SK-N-SH (cell line): ENCODE results near the gene NDUFS2. TPM values are rescaled to one million over a fixed set of nuclear protein-coding genes. Genes with fewer than 3 reads are reported as not detected.

Experiments used
- CTCF ChIA-PET: fragments of 300-600, 350-600 bp; formaldehyde crosslinking; extraction: SDS; loops from one replicate; lab custom pipeline; 2021; lab: Yijun Ruan, JAX
- POLR2A ChIA-PET: fragments of 350-600 bp; sonication (Branson Sonifier 250); formaldehyde crosslinking; extraction: SDS; loops from one replicate; lab custom pipeline; 2020; ENCODE audit warnings: antibody characterized with exemption, inconsistent platforms; lab: Yijun Ruan, JAX
- DNase-seq: peaks from one replicate; pipeline ENCODE4 v3.0.0; 2012
- H2AFZ ChIP-seq: fragments of 200-600 bp; sonication (generic); 2 replicates; pipeline ENCODE4 v1.8.1; 2016; ENCODE audit warnings: antibody characterized with exemption, mild to moderate bottlenecking, low read depth
- H3F3A ChIP-seq: fragments of 200-600 bp; sonication (generic); replicated peaks from 2 replicates; pipeline ENCODE3; 2016; ENCODE audit warnings: antibody characterized with exemption, mild to moderate bottlenecking; ENCODE audit not compliant: insufficient read depth
- H3K27ac ChIP-seq, 2 experiments: fragments of 200-500 bp in 1 of 2; fragments of 200-600 bp in 1 of 2; sonication (Bioruptor generic) in 1 of 2; sonication (generic), shearing (Covaris generic) in 1 of 2; 2 replicates each; pipeline versions ENCODE4 v1.5.1 to v1.6.1; 2014 to 2016; ENCODE audit warnings: low read depth in 2 of 2, inconsistent platforms in 1 of 2, low read length in 1 of 2, mild to moderate bottlenecking in 1 of 2, mixed read lengths in 1 of 2
- H3K27me3 ChIP-seq: fragments of 200-600 bp; sonication (generic), shearing (Covaris generic); 2 replicates; pipeline ENCODE4 v1.6.1; 2016; ENCODE audit warnings: mixed run types; ENCODE audit not compliant: insufficient read depth
- H3K36me3 ChIP-seq, 2 experiments: fragments of 200-500 bp in 1 of 2; fragments of 200-600 bp in 1 of 2; sonication (Bioruptor generic) in 1 of 2; sonication (generic) in 1 of 2; replicated peaks in 1 of 2; 2 replicates each; pipeline versions ENCODE3 to v1.5.1; 2014 to 2016; ENCODE audit warnings: low read length in 1 of 2, mild to moderate bottlenecking in 1 of 2; ENCODE audit not compliant: insufficient read depth in 2 of 2, control insufficient read depth in 1 of 2
- H3K4me1 ChIP-seq, 2 experiments: fragments of 200-500 bp in 1 of 2; fragments of 200-600 bp in 1 of 2; sonication (Bioruptor generic) in 1 of 2; sonication (generic), shearing (Covaris generic) in 1 of 2; 2 replicates each; pipeline versions ENCODE4 v1.5.1 to v1.6.1; 2014 to 2016; ENCODE audit warnings: low read depth in 1 of 2, low read length in 1 of 2, mixed run types in 1 of 2; ENCODE audit not compliant: insufficient read depth in 2 of 2, control insufficient read depth in 1 of 2
- H3K4me2 ChIP-seq: fragments of 200-600 bp; sonication (generic), shearing (Covaris generic); 2 replicates; pipeline ENCODE4 v1.6.1; 2017; ENCODE audit warnings: mixed run types
- H3K4me3 ChIP-seq, 2 experiments: fragments of 200-500 bp in 1 of 2; fragments of 200-600 bp in 1 of 2; sonication (Bioruptor generic) in 1 of 2; sonication (generic), shearing (Covaris generic) in 1 of 2; 2 replicates each; pipeline versions ENCODE4 v1.5.1 to v1.8.1; 2014 to 2016; ENCODE audit warnings: low read depth in 2 of 2, inconsistent platforms in 1 of 2, low read length in 1 of 2, mild to moderate bottlenecking in 1 of 2, mixed read lengths in 1 of 2, moderate library complexity in 1 of 2
- H3K79me2 ChIP-seq: fragments of 200-600 bp; sonication (generic); 2 replicates; pipeline ENCODE4 v1.8.1; 2017; ENCODE audit warnings: mild to moderate bottlenecking; ENCODE audit not compliant: insufficient read depth
- H3K9ac ChIP-seq: fragments of 200-600 bp; sonication (generic); 2 replicates; pipeline ENCODE4 v1.6.1; 2017; ENCODE audit warnings: mixed run types
- H3K9me2 ChIP-seq: fragments of 200-600 bp; sonication (generic); 2 replicates; pipeline ENCODE4 v1.6.1; 2017; ENCODE audit warnings: mixed run types
- H3K9me3 ChIP-seq: fragments of 200-600 bp; sonication (generic); 2 replicates; pipeline ENCODE4 v1.6.1; 2017; ENCODE audit warnings: mixed run types, mild to moderate bottlenecking, moderate library complexity
- H4K20me1 ChIP-seq: fragments of 200-600 bp; sonication (generic); 2 replicates; pipeline ENCODE4 v1.6.1; 2017; ENCODE audit warnings: mild to moderate bottlenecking, mixed run types; ENCODE audit not compliant: insufficient read depth
- ELF1 ChIP-seq: IDR thresholded peaks from 2 replicates; pipeline ENCODE4 v1.4.0; 2012
- EP300 ChIP-seq, 2 experiments: IDR thresholded peaks; 2 replicates each; pipeline versions ENCODE4 v1.4.0 to v1.6.1; 2012; ENCODE audit warnings: borderline replicate concordance in 1 of 2, low read depth in 1 of 2, low read length in 1 of 2
- FOSL2 ChIP-seq: IDR thresholded peaks from 2 replicates; pipeline ENCODE4 v1.4.0; 2012; ENCODE audit warnings: low read depth, mild to moderate bottlenecking, moderate library complexity, borderline replicate concordance
- JUND ChIP-seq: IDR thresholded peaks from 2 replicates; pipeline ENCODE4 v1.4.0; 2012
- MEF2A ChIP-seq: IDR thresholded peaks from 2 replicates; pipeline ENCODE4 v1.4.0; 2012; ENCODE audit warnings: low read depth, borderline replicate concordance
- MXI1 ChIP-seq: IDR thresholded peaks from 2 replicates; pipeline ENCODE4 v1.6.1; 2012; ENCODE audit warnings: mild to moderate bottlenecking, low read depth, low read length, improper control_type of control experiment
- NFIC ChIP-seq: IDR thresholded peaks from 2 replicates; pipeline ENCODE4 v1.4.0; 2012; ENCODE audit warnings: borderline replicate concordance
- RFX5 ChIP-seq: IDR thresholded peaks from 2 replicates; pipeline ENCODE4 v1.6.1; 2012; ENCODE audit warnings: mild to moderate bottlenecking, improper control_type of control experiment, low read length
- SIN3A ChIP-seq: IDR thresholded peaks from 2 replicates; pipeline ENCODE4 v1.6.1; 2012; ENCODE audit warnings: low read depth, mild to moderate bottlenecking, low read length, moderate library complexity, borderline replicate concordance
- TAF1 ChIP-seq: IDR thresholded peaks from 2 replicates; pipeline ENCODE4 v1.6.1; 2012; ENCODE audit warnings: low read depth, mild to moderate bottlenecking, low read length, moderate library complexity, borderline replicate concordance
- TEAD4 ChIP-seq: IDR thresholded peaks from 2 replicates; pipeline ENCODE4 v1.4.0; 2012; ENCODE audit warnings: mild to moderate bottlenecking, borderline replicate concordance; ENCODE audit not compliant: insufficient read depth
- YY1 ChIP-seq: IDR thresholded peaks from 2 replicates; pipeline ENCODE4 v1.4.0; 2012; ENCODE audit warnings: low read depth, mild to moderate bottlenecking
- WGBS: methylation state at CpG from one replicate; pipeline ENCODE4 v1.1.6; 2017; ENCODE audit warnings: low lambda C conversion rate; 5-methylcytosine and 5-hydroxymethylcytosine counted together
- polyA plus RNA-seq, 3 experiments: library from polyadenylated mRNA; depleted of rRNA; stranded (reverse); fragments of >200 nt; gene quantifications; 2 replicates each; pipeline ENCODE4 v1.2.3, GENCODE V29; 2012
- TF ChIP-seq, protein P1 (sequence below): IDR thresholded peaks from 2 replicates; pipeline ENCODE4 v1.4.0; 2012; ENCODE audit warnings: low read depth
- TF ChIP-seq, protein P2 (sequence below): IDR thresholded peaks from 2 replicates; pipeline ENCODE4; 2012
- TF ChIP-seq, protein P3 (sequence below): IDR thresholded peaks from 2 replicates; pipeline ENCODE4 v1.6.1; 2012; ENCODE audit warnings: mild to moderate bottlenecking, low read depth, low read length, moderate library complexity
- TF ChIP-seq, protein P4 (sequence below): fragments of 200-600 bp; sonication (generic); IDR thresholded peaks from 2 replicates; pipeline ENCODE4 v1.6.1; 2017; ENCODE audit warnings: antibody characterized with exemption, mild to moderate bottlenecking, moderate library complexity
- TF ChIP-seq, protein P5 (sequence below): fragments of 150-350 bp; IDR thresholded peaks from 2 replicates; pipeline ENCODE4 v1.6.1; 2017; ENCODE audit warnings: antibody characterized with exemption, low read length, low read depth, borderline replicate concordance
- TF ChIP-seq, protein P6 (sequence below): fragments of 150-350 bp; IDR thresholded peaks from 2 replicates; pipeline ENCODE4 v1.6.1; 2016; ENCODE audit warnings: mild to moderate bottlenecking, low read depth, low read length

NDUFS2 gene
- polyA plus RNA-seq, 1 of the 3 experiments (the other 2 are of a cell fraction): 203 TPM

DNA sequence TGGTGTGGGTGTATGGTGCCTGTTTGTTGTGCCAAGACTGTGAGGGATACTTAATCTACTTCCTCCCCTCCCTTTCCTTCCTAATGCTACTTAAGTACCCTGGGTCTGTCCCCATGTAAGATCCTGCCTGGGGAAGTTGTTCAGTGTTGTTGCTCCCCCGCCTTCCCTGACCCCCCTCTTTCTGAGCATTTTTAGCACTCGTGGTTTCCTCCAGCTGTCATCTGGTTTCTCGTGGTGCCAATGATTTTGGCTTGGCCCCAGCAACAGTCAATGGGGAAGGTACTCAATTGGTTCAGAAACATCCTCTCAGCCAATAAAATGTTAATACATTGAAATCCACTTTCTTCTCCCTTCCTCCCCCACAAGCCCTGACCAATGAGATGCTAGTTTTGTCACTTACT, 16.9 kb upstream of the NDUFS2 start:
- H3K9ac ChIP-seq: no peak overlapping the region
- WGBS: 20% methylated on average over 3 of the region's 3 CpGs
- no peaks in the 10 kb centered on the region for H3K9me3 ChIP-seq
- no peaks in the 10 kb centered on the region for H4K20me1 ChIP-seq
- peak; percentile 84 for TF ChIP-seq MXI1
- no peak for TF ChIP-seq JUND
- peak; percentile 96 for TF ChIP-seq RFX5
- TF ChIP-seq, all 33 proteins: peak for 2
- Histone ChIP-seq H3K27me3 (no peaks in the 10 kb centered on the region), H3K36me3 (no peaks in the 10 kb centered on the region), H3K27ac (peak overlapping the region in 1 of 2 experiments; percentile 77; a peak in 2 of 4 replicates), H3F3A (peaks cover 10% of the 10 kb centered on the region), H3K4me3 (no peak overlapping the region), H2AFZ (peak overlapping the region; percentile 43), H3K4me2 (no peak overlapping the region), H3K79me2 (no peaks in the 10 kb centered on the region), H3K9me2 (no peaks in the 10 kb centered on the region), H3K4me1 (peaks cover 0 to 10% of the 10 kb centered on the region in 2 experiments; a peak in 3 of 4 replicates)
- ChIA-PET POLR2A (no interaction called here), CTCF (no interaction called here)
- peak; percentile 45 for DNase-seq

DNA sequence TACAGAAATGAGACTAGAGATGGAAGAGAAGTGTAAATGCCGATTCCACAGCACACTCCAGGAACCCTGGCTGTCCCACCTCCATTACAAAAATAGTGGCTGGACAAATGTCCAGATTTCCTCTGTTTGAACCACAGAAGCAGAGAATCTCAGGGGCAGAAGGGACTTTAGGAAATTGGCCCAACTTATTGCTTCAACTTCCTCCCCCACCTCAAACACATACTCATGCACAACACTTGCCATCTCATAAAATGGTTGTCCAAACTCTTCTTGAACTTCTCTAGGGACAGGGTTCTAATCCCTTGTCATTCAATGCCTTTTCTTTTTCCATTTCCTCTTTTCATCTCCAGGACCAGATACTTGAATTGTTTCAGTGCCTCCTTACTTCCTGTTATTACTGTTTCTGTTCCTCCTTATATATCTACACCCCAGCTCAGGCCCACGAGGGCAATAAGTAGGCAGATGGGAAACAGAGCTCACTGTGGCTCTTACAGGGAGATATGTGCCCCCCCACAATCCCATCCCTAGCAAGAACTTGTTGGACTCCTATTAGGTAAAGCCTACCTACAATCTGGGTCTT, 16.3 kb upstream of the NDUFS2 start:
- H3K9me2 ChIP-seq: no peaks in the 10 kb centered on the region
- H3K79me2 ChIP-seq: no peaks in the 10 kb centered on the region
- DNase-seq: no peak
- H3K4me1 ChIP-seq: peaks cover 0 to 10% of the 10 kb centered on the region in 2 experiments; a peak in 3 of 4 replicates
- H3K4me2 ChIP-seq: no peak overlapping the region
- H3K9me3 ChIP-seq: no peaks in the 10 kb centered on the region
- H3K36me3 ChIP-seq: peaks cover 0 to 2% of the 10 kb centered on the region in 2 experiments
- peaks cover 6% of the 10 kb centered on the region for H3F3A ChIP-seq
- POLR2A ChIA-PET: no interaction called here
- no peak overlapping the region for H3K9ac ChIP-seq
- H4K20me1 ChIP-seq: no peaks in the 10 kb centered on the region
- peak overlapping the region in 1 of 2 experiments; percentile 77; a peak in 2 of 4 replicates for H3K27ac ChIP-seq
- CTCF ChIA-PET: interaction anchor here (2.2 kb wide), 1 partner anchor 20 kb away, joined by 10 read pairs; the partner anchor contains the start of gene PPOX
- H2AFZ ChIP-seq: peak overlapping the region; percentile 43
- WGBS: 75% methylated on average over 2 of the region's 2 CpGs
- H3K27me3 ChIP-seq: no peaks in the 10 kb centered on the region
- TF ChIP-seq YY1 (no peak), MEF2A (no peak), TAF1 (no peak), ELF1 (no peak), EP300 (IDR thresholded peaks at IDR 0.05; ENCODE audit: borderline replicate concordance in 1 of 2, low read depth in 1 of 2, low read length in 1 of 2) (no peak), TEAD4 (no peak), NFIC (no peak), FOSL2 (no peak), SIN3A (no peak), MXI1 (no peak)
- TF ChIP-seq, protein P1, sequence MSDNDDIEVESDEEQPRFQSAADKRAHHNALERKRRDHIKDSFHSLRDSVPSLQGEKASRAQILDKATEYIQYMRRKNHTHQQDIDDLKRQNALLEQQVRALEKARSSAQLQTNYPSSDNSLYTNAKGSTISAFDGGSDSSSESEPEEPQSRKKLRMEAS: no peak
- TF ChIP-seq, protein P2, sequence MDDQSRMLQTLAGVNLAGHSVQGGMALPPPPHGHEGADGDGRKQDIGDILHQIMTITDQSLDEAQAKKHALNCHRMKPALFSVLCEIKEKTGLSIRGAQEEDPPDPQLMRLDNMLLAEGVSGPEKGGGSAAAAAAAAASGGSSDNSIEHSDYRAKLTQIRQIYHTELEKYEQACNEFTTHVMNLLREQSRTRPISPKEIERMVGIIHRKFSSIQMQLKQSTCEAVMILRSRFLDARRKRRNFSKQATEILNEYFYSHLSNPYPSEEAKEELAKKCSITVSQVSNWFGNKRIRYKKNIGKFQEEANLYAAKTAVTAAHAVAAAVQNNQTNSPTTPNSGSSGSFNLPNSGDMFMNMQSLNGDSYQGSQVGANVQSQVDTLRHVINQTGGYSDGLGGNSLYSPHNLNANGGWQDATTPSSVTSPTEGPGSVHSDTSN: no peak
- TF ChIP-seq, protein P3, sequence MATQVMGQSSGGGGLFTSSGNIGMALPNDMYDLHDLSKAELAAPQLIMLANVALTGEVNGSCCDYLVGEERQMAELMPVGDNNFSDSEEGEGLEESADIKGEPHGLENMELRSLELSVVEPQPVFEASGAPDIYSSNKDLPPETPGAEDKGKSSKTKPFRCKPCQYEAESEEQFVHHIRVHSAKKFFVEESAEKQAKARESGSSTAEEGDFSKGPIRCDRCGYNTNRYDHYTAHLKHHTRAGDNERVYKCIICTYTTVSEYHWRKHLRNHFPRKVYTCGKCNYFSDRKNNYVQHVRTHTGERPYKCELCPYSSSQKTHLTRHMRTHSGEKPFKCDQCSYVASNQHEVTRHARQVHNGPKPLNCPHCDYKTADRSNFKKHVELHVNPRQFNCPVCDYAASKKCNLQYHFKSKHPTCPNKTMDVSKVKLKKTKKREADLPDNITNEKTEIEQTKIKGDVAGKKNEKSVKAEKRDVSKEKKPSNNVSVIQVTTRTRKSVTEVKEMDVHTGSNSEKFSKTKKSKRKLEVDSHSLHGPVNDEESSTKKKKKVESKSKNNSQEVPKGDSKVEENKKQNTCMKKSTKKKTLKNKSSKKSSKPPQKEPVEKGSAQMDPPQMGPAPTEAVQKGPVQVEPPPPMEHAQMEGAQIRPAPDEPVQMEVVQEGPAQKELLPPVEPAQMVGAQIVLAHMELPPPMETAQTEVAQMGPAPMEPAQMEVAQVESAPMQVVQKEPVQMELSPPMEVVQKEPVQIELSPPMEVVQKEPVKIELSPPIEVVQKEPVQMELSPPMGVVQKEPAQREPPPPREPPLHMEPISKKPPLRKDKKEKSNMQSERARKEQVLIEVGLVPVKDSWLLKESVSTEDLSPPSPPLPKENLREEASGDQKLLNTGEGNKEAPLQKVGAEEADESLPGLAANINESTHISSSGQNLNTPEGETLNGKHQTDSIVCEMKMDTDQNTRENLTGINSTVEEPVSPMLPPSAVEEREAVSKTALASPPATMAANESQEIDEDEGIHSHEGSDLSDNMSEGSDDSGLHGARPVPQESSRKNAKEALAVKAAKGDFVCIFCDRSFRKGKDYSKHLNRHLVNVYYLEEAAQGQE: no peak
- TF ChIP-seq, protein P4, sequence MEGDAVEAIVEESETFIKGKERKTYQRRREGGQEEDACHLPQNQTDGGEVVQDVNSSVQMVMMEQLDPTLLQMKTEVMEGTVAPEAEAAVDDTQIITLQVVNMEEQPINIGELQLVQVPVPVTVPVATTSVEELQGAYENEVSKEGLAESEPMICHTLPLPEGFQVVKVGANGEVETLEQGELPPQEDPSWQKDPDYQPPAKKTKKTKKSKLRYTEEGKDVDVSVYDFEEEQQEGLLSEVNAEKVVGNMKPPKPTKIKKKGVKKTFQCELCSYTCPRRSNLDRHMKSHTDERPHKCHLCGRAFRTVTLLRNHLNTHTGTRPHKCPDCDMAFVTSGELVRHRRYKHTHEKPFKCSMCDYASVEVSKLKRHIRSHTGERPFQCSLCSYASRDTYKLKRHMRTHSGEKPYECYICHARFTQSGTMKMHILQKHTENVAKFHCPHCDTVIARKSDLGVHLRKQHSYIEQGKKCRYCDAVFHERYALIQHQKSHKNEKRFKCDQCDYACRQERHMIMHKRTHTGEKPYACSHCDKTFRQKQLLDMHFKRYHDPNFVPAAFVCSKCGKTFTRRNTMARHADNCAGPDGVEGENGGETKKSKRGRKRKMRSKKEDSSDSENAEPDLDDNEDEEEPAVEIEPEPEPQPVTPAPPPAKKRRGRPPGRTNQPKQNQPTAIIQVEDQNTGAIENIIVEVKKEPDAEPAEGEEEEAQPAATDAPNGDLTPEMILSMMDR: no peak
- TF ChIP-seq, protein P5, sequence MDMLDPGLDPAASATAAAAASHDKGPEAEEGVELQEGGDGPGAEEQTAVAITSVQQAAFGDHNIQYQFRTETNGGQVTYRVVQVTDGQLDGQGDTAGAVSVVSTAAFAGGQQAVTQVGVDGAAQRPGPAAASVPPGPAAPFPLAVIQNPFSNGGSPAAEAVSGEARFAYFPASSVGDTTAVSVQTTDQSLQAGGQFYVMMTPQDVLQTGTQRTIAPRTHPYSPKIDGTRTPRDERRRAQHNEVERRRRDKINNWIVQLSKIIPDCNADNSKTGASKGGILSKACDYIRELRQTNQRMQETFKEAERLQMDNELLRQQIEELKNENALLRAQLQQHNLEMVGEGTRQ: no peak
- TF ChIP-seq, protein P6, sequence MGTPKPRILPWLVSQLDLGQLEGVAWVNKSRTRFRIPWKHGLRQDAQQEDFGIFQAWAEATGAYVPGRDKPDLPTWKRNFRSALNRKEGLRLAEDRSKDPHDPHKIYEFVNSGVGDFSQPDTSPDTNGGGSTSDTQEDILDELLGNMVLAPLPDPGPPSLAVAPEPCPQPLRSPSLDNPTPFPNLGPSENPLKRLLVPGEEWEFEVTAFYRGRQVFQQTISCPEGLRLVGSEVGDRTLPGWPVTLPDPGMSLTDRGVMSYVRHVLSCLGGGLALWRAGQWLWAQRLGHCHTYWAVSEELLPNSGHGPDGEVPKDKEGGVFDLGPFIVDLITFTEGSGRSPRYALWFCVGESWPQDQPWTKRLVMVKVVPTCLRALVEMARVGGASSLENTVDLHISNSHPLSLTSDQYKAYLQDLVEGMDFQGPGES: no peak
- no peak overlapping the region for H3K4me3 ChIP-seq
